ENCODE results near the gene MAGI1. TPM values are rescaled to one million over a fixed set of nuclear protein-coding genes. Genes with fewer than 3 reads are reported as not detected.

Gene MAGI1
- total RNA-seq, 2 experiments from 2014 or later = 0.18 to 0.25 TPM

GRCh38 chr3:65658401-65658800 is 380.3 kb downstream of the MAGI1 start:
- no peaks in the 10 kb centered on the region for H3K9me3 Mint-ChIP-seq
- no peaks in the 10 kb centered on the region for H3K27me3 Mint-ChIP-seq
- POLR2A ChIA-PET = no interaction called here
- H3K36me3 Mint-ChIP-seq (ENCODE audit: low read depth) = no peaks in the 10 kb centered on the region
- H3K4me1 Mint-ChIP-seq = no peaks in the 10 kb centered on the region
- no peak overlapping the region for H3K27ac Mint-ChIP-seq
- no peak for DNase-seq
- CTCF ChIA-PET = no interaction called here
- H3K4me3 Mint-ChIP-seq = no peak overlapping the region

GRCh38 chr3:65655061-65655460 is 383.7 kb downstream of the MAGI1 start:
- ChIA-PET POLR2A (no interaction called here), CTCF (no interaction called here)
- H3K27ac Mint-ChIP-seq = no peak overlapping the region
- H3K4me3 Mint-ChIP-seq = no peak overlapping the region
- DNase-seq = no peak
- no peaks in the 10 kb centered on the region for H3K27me3 Mint-ChIP-seq
- H3K36me3 Mint-ChIP-seq (ENCODE audit: low read depth) = no peaks in the 10 kb centered on the region
- H3K4me1 Mint-ChIP-seq = no peaks in the 10 kb centered on the region
- no peaks in the 10 kb centered on the region for H3K9me3 Mint-ChIP-seq

- ChIA-PET CTCF (no interaction called here), POLR2A (no interaction called here)
Observed at GRCh38 chr3:65653731-65654130, 385.0 kb downstream of the MAGI1 start.

GRCh38 chr3:65650247-65650646 is 388.5 kb downstream of the MAGI1 start:
- Mint-ChIP-seq H3K4me1 (no peaks in the 10 kb centered on the region), H3K4me3 (no peak overlapping the region), H3K27me3 (no peaks in the 10 kb centered on the region), H3K27ac (no peak overlapping the region), H3K36me3 (ENCODE audit: low read depth) (no peaks in the 10 kb centered on the region), H3K9me3 (peaks cover 6% of the 10 kb centered on the region)
- POLR2A ChIA-PET = no interaction called here
- DNase-seq = no peak
- CTCF ChIA-PET = no interaction called here

More at GRCh38 chr3:65653731-65654130, 385.0 kb downstream of the MAGI1 start:
- no peaks in the 10 kb centered on the region for H3K36me3 Mint-ChIP-seq (ENCODE audit: low read depth)
- H3K9me3 Mint-ChIP-seq = no peaks in the 10 kb centered on the region
- no peak overlapping the region for H3K4me3 Mint-ChIP-seq
- DNase-seq = no peak
- H3K4me1 Mint-ChIP-seq = no peaks in the 10 kb centered on the region
- no peak overlapping the region for H3K27ac Mint-ChIP-seq
- no peaks in the 10 kb centered on the region for H3K27me3 Mint-ChIP-seq

GRCh38 chr3:65647369-65647768 is 391.3 kb downstream of the MAGI1 start:
- ChIA-PET CTCF (no interaction called here), POLR2A (no interaction called here)
- no peaks in the 10 kb centered on the region for H3K36me3 Mint-ChIP-seq (ENCODE audit: low read depth)
- no peaks in the 10 kb centered on the region for H3K27me3 Mint-ChIP-seq
- H3K27ac Mint-ChIP-seq = no peak overlapping the region
- no peak overlapping the region for H3K4me3 Mint-ChIP-seq
- peaks cover 6% of the 10 kb centered on the region for H3K9me3 Mint-ChIP-seq
- no peak for DNase-seq
- H3K4me1 Mint-ChIP-seq = no peaks in the 10 kb centered on the region

GRCh38 chr3:65642883-65643282 is 395.8 kb downstream of the MAGI1 start:
- Mint-ChIP-seq H3K36me3 (ENCODE audit: low read depth) (no peaks in the 10 kb centered on the region), H3K27me3 (no peaks in the 10 kb centered on the region), H3K4me3 (no peak overlapping the region), H3K9me3 (peaks cover 10% of the 10 kb centered on the region), H3K27ac (no peak overlapping the region), H3K4me1 (no peaks in the 10 kb centered on the region)
- POLR2A ChIA-PET = no interaction called here
- CTCF ChIA-PET = no interaction called here
- DNase-seq = no peak

GRCh38 chr3:65641777-65642176 is 396.9 kb downstream of the MAGI1 start:
- peaks cover 3% of the 10 kb centered on the region for H3K9me3 Mint-ChIP-seq
- DNase-seq = no peak
- no peaks in the 10 kb centered on the region for H3K4me1 Mint-ChIP-seq
- H3K27ac Mint-ChIP-seq = no peak overlapping the region
- no peak overlapping the region for H3K4me3 Mint-ChIP-seq
- no peaks in the 10 kb centered on the region for H3K36me3 Mint-ChIP-seq (ENCODE audit: low read depth)
- POLR2A ChIA-PET = no interaction called here
- CTCF ChIA-PET = no interaction called here
- no peaks in the 10 kb centered on the region for H3K27me3 Mint-ChIP-seq

GRCh38 chr3:65641045-65641444 is 397.7 kb downstream of the MAGI1 start:
- ChIA-PET POLR2A (no interaction called here), CTCF (no interaction called here)
- DNase-seq = no peak
- Mint-ChIP-seq H3K36me3 (ENCODE audit: low read depth) (no peaks in the 10 kb centered on the region), H3K27ac (no peak overlapping the region), H3K4me1 (no peaks in the 10 kb centered on the region), H3K27me3 (no peaks in the 10 kb centered on the region), H3K9me3 (peaks cover 3% of the 10 kb centered on the region), H3K4me3 (no peak overlapping the region)

GRCh38 chr3:65639444-65639843 is 399.3 kb downstream of the MAGI1 start:
- H3K4me3 Mint-ChIP-seq = no peak overlapping the region
- no peak for DNase-seq
- no peaks in the 10 kb centered on the region for H3K4me1 Mint-ChIP-seq
- CTCF ChIA-PET = no interaction called here
- POLR2A ChIA-PET = no interaction called here
- H3K27me3 Mint-ChIP-seq = no peaks in the 10 kb centered on the region
- H3K9me3 Mint-ChIP-seq = peaks cover 3% of the 10 kb centered on the region
- H3K27ac Mint-ChIP-seq = no peak overlapping the region
- no peaks in the 10 kb centered on the region for H3K36me3 Mint-ChIP-seq (ENCODE audit: low read depth)

- Mint-ChIP-seq H3K27me3 (no peaks in the 10 kb centered on the region), H3K4me1 (no peaks in the 10 kb centered on the region), H3K36me3 (ENCODE audit: low read depth) (no peaks in the 10 kb centered on the region), H3K4me3 (no peak overlapping the region), H3K27ac (no peak overlapping the region), H3K9me3 (peaks cover 3% of the 10 kb centered on the region)
- no peak for DNase-seq
- ChIA-PET CTCF (no interaction called here), POLR2A (no interaction called here)
Observed at GRCh38 chr3:65638301-65638700, 400.4 kb downstream of the MAGI1 start.

GRCh38 chr3:65636326-65636725 is 402.4 kb downstream of the MAGI1 start:
- CTCF ChIA-PET = no interaction called here
- no peak for DNase-seq
- Mint-ChIP-seq H3K9me3 (peaks cover 3% of the 10 kb centered on the region), H3K36me3 (ENCODE audit: low read depth) (no peaks in the 10 kb centered on the region), H3K27ac (no peak overlapping the region), H3K4me3 (no peak overlapping the region), H3K27me3 (no peaks in the 10 kb centered on the region), H3K4me1 (no peaks in the 10 kb centered on the region)
- POLR2A ChIA-PET = no interaction called here

- Mint-ChIP-seq H3K27me3 (no peaks in the 10 kb centered on the region), H3K9me3 (peaks cover 3% of the 10 kb centered on the region), H3K4me3 (no peak overlapping the region), H3K27ac (no peak overlapping the region), H3K36me3 (ENCODE audit: low read depth) (no peaks in the 10 kb centered on the region), H3K4me1 (no peaks in the 10 kb centered on the region)
- POLR2A ChIA-PET = no interaction called here
- CTCF ChIA-PET = no interaction called here
- DNase-seq = no peak
Observed at GRCh38 chr3:65635657-65636056, 403.1 kb downstream of the MAGI1 start.

GRCh38 chr3:65633018-65633638 is 405.6 kb downstream of the MAGI1 start:
- CTCF ChIA-PET = no interaction called here
- Mint-ChIP-seq H3K4me3 (no peak overlapping the region), H3K4me1 (no peaks in the 10 kb centered on the region), H3K9me3 (peaks cover 3% of the 10 kb centered on the region), H3K36me3 (ENCODE audit: low read depth) (no peaks in the 10 kb centered on the region), H3K27me3 (no peaks in the 10 kb centered on the region), H3K27ac (no peak overlapping the region)
- POLR2A ChIA-PET = no interaction called here
- DNase-seq = no peak

- POLR2A ChIA-PET = no interaction called here
- H3K4me3 Mint-ChIP-seq = no peak overlapping the region
- H3K4me1 Mint-ChIP-seq = no peaks in the 10 kb centered on the region
- CTCF ChIA-PET = no interaction called here
- H3K27me3 Mint-ChIP-seq = no peaks in the 10 kb centered on the region
- H3K9me3 Mint-ChIP-seq = peaks cover 3% of the 10 kb centered on the region
- H3K36me3 Mint-ChIP-seq (ENCODE audit: low read depth) = no peaks in the 10 kb centered on the region
- no peak for DNase-seq
- H3K27ac Mint-ChIP-seq = no peak overlapping the region
Observed at GRCh38 chr3:65632414-65632813, 406.3 kb downstream of the MAGI1 start.

- CTCF ChIA-PET = no interaction called here
- H3K4me1 Mint-ChIP-seq = no peaks in the 10 kb centered on the region
- no peak for DNase-seq
- peaks cover 3% of the 10 kb centered on the region for H3K9me3 Mint-ChIP-seq
- POLR2A ChIA-PET = no interaction called here
- H3K27me3 Mint-ChIP-seq = no peaks in the 10 kb centered on the region
- H3K27ac Mint-ChIP-seq = no peak overlapping the region
- no peak overlapping the region for H3K4me3 Mint-ChIP-seq
- H3K36me3 Mint-ChIP-seq (ENCODE audit: low read depth) = no peaks in the 10 kb centered on the region
Observed at GRCh38 chr3:65628978-65629377, 409.7 kb downstream of the MAGI1 start.

All from activated CD4-positive, alpha-beta memory T cell treated with anti-CD3 and anti-CD28 coated beads, Interleukin-2, amount 10 ng/mL, durations not matched to agents 7 days and 5 days (primary cell).